GM12865 (cell line): ENCODE data around the gene ATP11B.

ENCODE experiments used
- DNase-seq: peaks from one replicate; pipeline ENCODE4 v3.0.0; 2010; ENCODE audit warnings: low read depth
- H3K4me3 ChIP-seq: 2 replicates; pipeline ENCODE4 v1.5.1; 2011; ENCODE audit warnings: mild to moderate bottlenecking, low read depth, low read length, control low read depth
- TF ChIP-seq, protein P1 (sequence below): IDR thresholded peaks from 2 replicates; pipeline ENCODE4 v1.5.1; 2011; ENCODE audit warnings: low read length, control low read depth, low read depth, inconsistent platforms; ENCODE audit not compliant: insufficient read depth; ENCODE audit errors: missing control alignments

Gene ATP11B

DNA sequence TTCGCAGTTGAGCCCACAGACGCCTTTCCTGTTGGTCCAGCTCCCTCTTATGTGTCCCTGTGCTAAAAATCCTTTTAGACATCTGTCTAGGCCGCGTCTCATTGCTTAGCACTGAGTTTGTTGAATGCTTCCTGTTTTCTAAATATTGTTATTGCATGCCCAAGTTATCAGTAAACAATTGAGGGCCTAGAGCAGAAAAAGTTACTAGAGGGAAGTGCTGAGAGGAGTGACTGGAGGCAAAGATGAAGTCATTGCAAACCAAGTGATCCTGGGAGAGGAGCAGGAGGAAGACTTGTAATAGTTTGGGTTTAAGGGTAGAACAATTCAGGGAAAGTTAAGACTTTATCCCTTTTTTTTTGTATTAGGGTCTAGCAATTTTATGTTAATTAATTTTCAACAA is 98.9 kb downstream of the ATP11B start:
- DNase-seq, result no peak
- TF ChIP-seq, protein P1, sequence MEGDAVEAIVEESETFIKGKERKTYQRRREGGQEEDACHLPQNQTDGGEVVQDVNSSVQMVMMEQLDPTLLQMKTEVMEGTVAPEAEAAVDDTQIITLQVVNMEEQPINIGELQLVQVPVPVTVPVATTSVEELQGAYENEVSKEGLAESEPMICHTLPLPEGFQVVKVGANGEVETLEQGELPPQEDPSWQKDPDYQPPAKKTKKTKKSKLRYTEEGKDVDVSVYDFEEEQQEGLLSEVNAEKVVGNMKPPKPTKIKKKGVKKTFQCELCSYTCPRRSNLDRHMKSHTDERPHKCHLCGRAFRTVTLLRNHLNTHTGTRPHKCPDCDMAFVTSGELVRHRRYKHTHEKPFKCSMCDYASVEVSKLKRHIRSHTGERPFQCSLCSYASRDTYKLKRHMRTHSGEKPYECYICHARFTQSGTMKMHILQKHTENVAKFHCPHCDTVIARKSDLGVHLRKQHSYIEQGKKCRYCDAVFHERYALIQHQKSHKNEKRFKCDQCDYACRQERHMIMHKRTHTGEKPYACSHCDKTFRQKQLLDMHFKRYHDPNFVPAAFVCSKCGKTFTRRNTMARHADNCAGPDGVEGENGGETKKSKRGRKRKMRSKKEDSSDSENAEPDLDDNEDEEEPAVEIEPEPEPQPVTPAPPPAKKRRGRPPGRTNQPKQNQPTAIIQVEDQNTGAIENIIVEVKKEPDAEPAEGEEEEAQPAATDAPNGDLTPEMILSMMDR, result no peak
- no peak overlapping the region for H3K4me3 ChIP-seq

DNA sequence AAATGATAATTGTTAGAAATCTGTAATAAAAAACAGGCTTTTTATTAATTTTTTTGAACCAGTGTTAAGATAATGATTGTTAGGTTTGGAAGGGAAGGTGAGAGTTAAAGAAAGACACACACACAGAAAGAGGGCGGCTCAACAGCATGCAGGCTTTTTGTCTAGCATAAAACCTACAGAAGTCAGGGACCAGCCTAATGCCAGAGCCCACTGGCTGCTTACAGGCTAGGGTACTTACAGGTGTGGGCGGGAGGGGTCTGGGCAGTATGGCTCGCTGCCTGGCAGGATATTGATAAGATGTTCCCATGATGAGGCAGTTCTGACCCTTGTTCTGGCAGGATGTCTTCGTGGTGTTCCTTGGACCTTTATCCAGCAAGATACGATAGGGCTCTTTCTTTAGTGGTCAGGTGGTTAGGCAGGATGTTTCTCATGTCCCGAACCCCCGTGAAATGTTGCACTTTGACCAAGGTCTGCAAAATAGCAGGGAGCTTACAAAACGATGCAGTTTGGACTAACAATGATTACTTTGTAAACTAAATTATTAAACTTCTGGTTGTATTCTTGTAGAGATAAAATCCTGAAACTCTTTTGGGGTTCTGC is 102.3 kb downstream of the ATP11B start:
- no peak overlapping the region for H3K4me3 ChIP-seq
- DNase-seq, result no peak
- TF ChIP-seq, protein P1, result no peak

DNA sequence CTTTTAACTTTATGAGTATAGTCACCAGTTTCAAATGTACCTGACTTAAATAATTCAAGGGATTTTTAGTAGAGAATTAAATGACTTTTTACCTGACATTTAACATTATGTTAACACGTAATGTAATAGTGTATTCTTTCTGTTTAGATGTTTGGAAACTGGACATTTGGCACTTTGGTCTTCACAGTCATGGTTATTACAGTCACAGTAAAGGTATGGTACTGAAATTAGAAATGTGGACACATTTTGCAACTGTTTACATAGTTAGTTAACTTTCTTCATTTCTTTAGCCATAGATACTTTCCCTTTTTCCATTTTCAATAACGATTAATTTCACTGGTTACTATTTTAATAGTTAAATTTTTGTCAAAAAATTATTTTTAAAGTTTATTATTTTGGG is 103.2 kb downstream of the ATP11B start:
- no peak overlapping the region for H3K4me3 ChIP-seq
- TF ChIP-seq, protein P1, result no peak

DNA sequence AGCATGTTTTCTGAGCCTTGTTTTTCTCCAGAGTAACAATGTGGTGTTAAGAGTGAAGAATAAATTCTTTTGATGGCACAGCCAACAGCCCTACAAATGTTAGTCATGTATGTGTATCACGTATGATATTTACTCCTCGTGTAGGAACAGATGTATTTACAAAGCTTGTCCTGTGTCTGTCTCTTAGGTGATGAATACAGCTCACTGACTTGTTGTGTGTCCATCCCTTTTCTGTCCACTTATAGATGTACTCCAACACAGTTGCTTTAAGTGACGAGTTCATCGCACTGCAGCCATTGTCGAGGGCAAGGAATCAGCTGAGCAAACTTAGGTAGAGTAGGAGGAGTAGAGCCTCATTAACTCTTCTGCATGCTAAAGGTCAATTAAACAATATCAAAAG is 108.9 kb downstream of the ATP11B start:
- no peak overlapping the region for H3K4me3 ChIP-seq
- TF ChIP-seq, protein P1, result no peak
- DNase-seq, result no peak

More for the DNA sequence above, 103.2 kb downstream of the ATP11B start:
- DNase-seq, result no peak

DNA sequence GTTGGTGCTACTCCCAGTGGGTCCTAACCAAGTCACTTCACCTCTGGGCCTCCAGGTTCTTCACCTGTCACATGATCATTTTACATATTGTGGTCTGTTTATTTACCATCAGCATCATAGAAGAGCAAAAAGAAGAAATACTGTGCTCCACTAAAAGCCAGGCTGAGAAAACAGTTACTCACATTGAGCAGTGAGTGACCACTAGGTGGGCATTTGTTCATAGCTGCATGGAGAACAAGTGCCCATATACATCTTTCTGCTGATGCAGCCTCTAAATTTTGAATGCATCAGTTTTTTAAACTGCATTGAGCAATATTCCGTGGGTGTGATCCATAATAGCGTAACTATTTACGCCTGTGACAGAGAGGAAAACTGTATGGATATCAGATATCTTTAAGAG is 110.9 kb downstream of the ATP11B start:
- TF ChIP-seq, protein P1, result peak; percentile 2
- H3K4me3 ChIP-seq, result no peak overlapping the region
- no peak for DNase-seq

DNA sequence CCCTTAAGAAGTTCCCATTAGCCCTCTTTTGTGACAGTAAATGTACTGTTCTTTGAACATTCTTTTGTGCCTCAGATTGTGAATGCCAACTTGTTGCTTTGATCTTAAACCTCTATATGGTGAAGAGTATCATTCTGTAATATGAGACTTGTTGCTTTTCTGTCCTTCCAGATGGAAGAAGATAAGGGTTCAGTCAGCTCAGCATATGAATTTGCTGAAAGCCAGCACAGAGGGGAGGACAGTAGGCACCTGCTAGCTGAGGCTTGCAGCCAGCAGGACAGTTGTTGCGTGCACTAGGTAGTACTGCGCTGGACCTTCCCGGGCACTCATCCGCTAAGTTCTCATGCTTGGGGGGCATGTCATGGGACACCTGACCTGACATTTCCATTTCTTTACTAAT is 112.3 kb downstream of the ATP11B start:
- TF ChIP-seq, protein P1, result no peak
- no peak for DNase-seq

DNA sequence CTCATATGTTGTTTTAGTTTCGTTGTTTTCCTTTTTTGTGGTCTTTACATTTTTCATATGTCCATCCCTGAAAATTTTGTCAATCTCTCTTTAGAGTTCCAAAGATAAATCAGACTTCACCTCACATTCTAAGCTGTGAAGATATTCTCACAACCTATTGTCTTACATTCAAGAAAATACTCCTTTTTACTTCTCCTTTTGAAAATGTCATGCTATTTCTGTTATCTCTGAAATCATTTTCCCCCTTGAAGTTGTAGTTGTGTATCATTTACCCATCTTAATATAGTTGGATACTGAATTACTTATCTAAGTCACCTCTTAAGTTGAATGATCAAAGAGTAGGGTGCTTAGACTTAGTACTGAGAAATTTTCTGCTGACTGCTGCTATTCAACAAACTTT is 112.7 kb downstream of the ATP11B start:
- TF ChIP-seq, protein P1, result no peak
- no peak for DNase-seq
- no peak overlapping the region for H3K4me3 ChIP-seq

More for the DNA sequence above, 112.3 kb downstream of the ATP11B start:
- no peak overlapping the region for H3K4me3 ChIP-seq
